PC-9 (cell line): ENCODE results near the gene SBF2. TPM values are rescaled to one million over a fixed set of nuclear protein-coding genes. Genes with fewer than 3 reads are reported as not detected.

Source experiments
- BruUV-seq: library from RNA; stranded (reverse); fragments of 400-500 nt; replicated peaks from 2 replicates; lab custom pipeline; 2021; lab: Mats Ljungman, UMichigan
- CTCF ChIA-PET: fragments of 300-600 bp; sonication (Branson Sonifier 250); formaldehyde crosslinking; loops from one replicate; lab custom pipeline; 2022; ENCODE audit warnings: antibody characterized with exemption; lab: Charles Lee
- POLR2A ChIA-PET: fragments of 300-600 bp; sonication (Branson Sonifier 250); formaldehyde crosslinking; loops from one replicate; lab custom pipeline; 2022; ENCODE audit warnings: antibody characterized with exemption; ENCODE audit not compliant: unreplicated experiment; lab: Charles Lee
- DNase-seq, 2 experiments: peaks; one replicate each; pipeline versions ENCODE4 v3.0.0 to v3.0.0-alpha.2; 2015 to 2022; ENCODE audit warnings: mixed read lengths in 1 of 2
- H2AFZ ChIP-seq: fragments of 200-600 bp; sonication (generic); 2 replicates; pipeline ENCODE4 v1.8.1; 2017; ENCODE audit warnings: antibody characterized with exemption
- H3F3A ChIP-seq: fragments of 200-600 bp; sonication (generic); 2 replicates; pipeline ENCODE4 v1.8.1; 2017; ENCODE audit warnings: antibody characterized with exemption, mild to moderate bottlenecking, low read depth; ENCODE audit not compliant: insufficient read depth
- H3K27ac ChIP-seq: fragments of 200-600 bp; sonication (generic); 2 replicates; pipeline ENCODE4 v1.6.1; 2016; ENCODE audit warnings: mixed run types
- H3K27me3 ChIP-seq: fragments of 200-600 bp; sonication (generic); 2 replicates; pipeline ENCODE4 v1.6.1; 2016; ENCODE audit warnings: low read depth, mixed run types; ENCODE audit not compliant: insufficient read depth
- H3K36me3 ChIP-seq: fragments of 200-600 bp; sonication (generic); 2 replicates; pipeline ENCODE4 v1.6.1; 2016; ENCODE audit warnings: low read depth, mixed run types
- H3K4me1 ChIP-seq: fragments of 200-600 bp; sonication (generic); replicated peaks from 2 replicates; pipeline ENCODE4 v1.6.1; 2016; ENCODE audit warnings: mixed run types; ENCODE audit not compliant: insufficient read depth
- H3K4me2 ChIP-seq: fragments of 200-600 bp; sonication (generic); 2 replicates; pipeline ENCODE4 v1.6.1; 2017; ENCODE audit warnings: mixed run types
- H3K4me3 ChIP-seq: fragments of 200-600 bp; sonication (generic); 2 replicates; pipeline ENCODE4 v1.6.1; 2016; ENCODE audit warnings: mixed run types
- H3K79me2 ChIP-seq: fragments of 200-600 bp; sonication (generic); 2 replicates; pipeline ENCODE4 v1.6.1; 2017; ENCODE audit warnings: low read depth, mixed run types
- H3K9me2 ChIP-seq: fragments of 200-600 bp; sonication (generic); 2 replicates; pipeline ENCODE4 v1.8.1; 2017; ENCODE audit warnings: mild to moderate bottlenecking; ENCODE audit not compliant: insufficient read depth
- H3K9me3 ChIP-seq: fragments of 200-600 bp; sonication (generic); 2 replicates; pipeline ENCODE4 v1.8.1; 2016; ENCODE audit warnings: low read depth; ENCODE audit not compliant: insufficient read depth
- H4K20me1 ChIP-seq: fragments of 200-600 bp; sonication (generic); 2 replicates; pipeline ENCODE4 v1.8.1; 2017; ENCODE audit not compliant: insufficient read depth
- EZH2 ChIP-seq: fragments of 200-600 bp; sonication (generic); IDR thresholded peaks from 2 replicates; pipeline ENCODE4 v1.8.0; 2017; ENCODE audit warnings: antibody characterized with exemption, low read depth
- intact Hi-C: fragments of 100-400 bp; cut with micrococcal nuclease; formaldehyde crosslinking; loops from one replicate; pipeline ENCODE4 v1.10.0; 2022; ENCODE audit not compliant: unreplicated experiment
- total RNA-seq: library from RNA; stranded (reverse); gene quantifications from 2 replicates; pipeline ENCODE4 v1.2.3, GENCODE V29; 2021
- TF ChIP-seq, protein P1 (sequence below): fragments of 200-600 bp; sonication (generic); conservative IDR thresholded peaks from 2 replicates; pipeline ENCODE4 v1.6.1; 2017; ENCODE audit warnings: mixed run types, antibody characterized with exemption, mild to moderate bottlenecking, moderate library complexity

Gene SBF2
- total RNA-seq, 1 experiment from 2014 or later = 18.6 TPM

DNA sequence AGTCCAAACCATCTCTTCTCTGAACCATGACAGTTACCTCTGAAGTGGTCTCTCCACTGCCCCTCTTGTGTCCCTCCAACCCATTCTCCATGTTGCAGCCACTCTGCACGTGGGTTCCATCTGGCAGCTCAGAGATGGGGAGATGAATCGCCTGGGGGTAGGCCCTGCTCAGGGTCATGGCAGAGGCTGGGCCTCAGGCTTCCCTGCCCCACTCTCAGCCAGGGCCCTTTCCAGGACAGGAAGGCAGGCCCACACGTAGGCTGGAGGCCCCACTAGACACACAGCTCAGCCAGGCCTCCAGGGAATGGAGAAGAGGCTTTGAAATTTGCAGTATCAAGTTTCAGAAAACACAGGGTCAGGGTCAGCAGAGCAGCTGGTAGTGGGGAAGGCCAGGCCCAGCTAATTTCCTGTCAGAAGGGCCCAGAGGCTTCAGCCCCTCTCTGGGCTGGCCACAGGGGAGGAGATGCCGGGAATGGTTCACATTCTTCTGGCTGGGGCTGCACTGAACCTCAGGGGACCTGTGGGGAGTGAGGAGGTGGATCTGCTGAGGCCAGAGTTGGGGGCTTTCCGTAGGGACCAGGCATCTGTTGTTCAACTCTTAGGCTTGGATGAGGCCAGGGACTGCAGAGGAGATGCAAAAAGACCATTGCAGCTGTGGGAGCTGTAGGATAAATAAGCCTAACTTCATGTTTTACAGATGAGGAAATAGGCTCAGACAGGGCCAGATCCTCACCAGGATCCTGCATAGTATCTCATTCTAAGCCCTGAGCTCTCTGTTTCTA lies 528.5 kb downstream of the SBF2 start:
- Histone ChIP-seq H3K4me3 (no peak overlapping the region), H3K4me1 (no peaks in the 10 kb centered on the region), H2AFZ (no peak overlapping the region), H3K4me2 (no peak overlapping the region), H4K20me1 (no peaks in the 10 kb centered on the region), H3K9me2 (no peaks in the 10 kb centered on the region), H3K27me3 (no peaks in the 10 kb centered on the region), H3K9me3 (no peaks in the 10 kb centered on the region), H3K27ac (no peak overlapping the region), H3F3A (no peaks in the 10 kb centered on the region), H3K36me3 (no peaks in the 10 kb centered on the region), H3K79me2 (0 out of 2 replicates have a peak, but pooled peaks cover 4% of the 10 kb centered on the region)
- BruUV-seq = no TSS peak
- ChIA-PET CTCF (no interaction called here), POLR2A (no interaction called here)
- DNase-seq = peak in 1 of 2 experiments; percentile 8
- intact Hi-C loops = no loop called here
- TF ChIP-seq, protein P1, sequence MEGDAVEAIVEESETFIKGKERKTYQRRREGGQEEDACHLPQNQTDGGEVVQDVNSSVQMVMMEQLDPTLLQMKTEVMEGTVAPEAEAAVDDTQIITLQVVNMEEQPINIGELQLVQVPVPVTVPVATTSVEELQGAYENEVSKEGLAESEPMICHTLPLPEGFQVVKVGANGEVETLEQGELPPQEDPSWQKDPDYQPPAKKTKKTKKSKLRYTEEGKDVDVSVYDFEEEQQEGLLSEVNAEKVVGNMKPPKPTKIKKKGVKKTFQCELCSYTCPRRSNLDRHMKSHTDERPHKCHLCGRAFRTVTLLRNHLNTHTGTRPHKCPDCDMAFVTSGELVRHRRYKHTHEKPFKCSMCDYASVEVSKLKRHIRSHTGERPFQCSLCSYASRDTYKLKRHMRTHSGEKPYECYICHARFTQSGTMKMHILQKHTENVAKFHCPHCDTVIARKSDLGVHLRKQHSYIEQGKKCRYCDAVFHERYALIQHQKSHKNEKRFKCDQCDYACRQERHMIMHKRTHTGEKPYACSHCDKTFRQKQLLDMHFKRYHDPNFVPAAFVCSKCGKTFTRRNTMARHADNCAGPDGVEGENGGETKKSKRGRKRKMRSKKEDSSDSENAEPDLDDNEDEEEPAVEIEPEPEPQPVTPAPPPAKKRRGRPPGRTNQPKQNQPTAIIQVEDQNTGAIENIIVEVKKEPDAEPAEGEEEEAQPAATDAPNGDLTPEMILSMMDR = no peak
- TF ChIP-seq EZH2 = no peak

DNA sequence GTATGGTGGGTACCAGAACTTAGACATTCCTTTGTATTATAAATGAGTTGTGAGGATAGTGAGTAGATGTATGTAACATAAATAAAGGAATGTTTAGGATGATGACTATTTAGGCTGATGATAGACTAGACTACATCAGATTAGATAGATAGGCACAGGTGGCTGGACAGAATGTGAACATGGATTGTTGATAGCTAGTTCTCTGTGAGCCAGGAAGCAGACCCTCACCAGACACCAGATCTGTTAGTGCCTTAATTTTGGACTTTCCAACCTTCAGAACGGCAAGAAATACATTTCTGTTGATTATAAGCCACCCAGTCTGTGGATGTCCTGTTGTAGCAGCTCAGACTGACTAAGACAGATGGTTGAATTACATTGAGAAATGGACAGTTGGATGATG lies 530.7 kb downstream of the SBF2 start:
- intact Hi-C loops = no loop called here
- 0 out of 2 replicates have a peak, but pooled peaks cover 5% of the 10 kb centered on the region for H3K79me2 ChIP-seq
- CTCF ChIA-PET = no interaction called here

DNA sequence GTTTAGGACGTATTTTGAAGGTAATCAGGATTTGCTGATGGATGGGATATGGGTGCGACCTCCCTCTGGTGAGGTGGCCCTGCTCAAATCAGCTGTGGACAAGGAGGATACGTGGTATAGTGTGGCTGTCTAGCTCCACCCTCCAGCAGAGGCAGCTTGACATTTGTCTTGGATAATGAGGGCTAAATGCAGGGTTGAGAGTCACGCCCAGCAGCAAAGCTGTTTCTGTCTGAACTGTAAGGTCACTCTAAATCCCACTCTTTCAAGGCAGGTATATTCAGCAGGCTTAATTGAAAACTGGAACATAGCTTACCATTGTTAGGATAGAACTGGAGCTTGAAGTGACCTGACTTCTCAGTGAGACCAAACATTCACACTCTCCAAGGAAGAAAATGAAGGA lies 531.5 kb downstream of the SBF2 start:
- ChIA-PET CTCF (no interaction called here), POLR2A (no interaction called here)
- Histone ChIP-seq H3K36me3 (no peaks in the 10 kb centered on the region), H2AFZ (no peak overlapping the region), H3K27ac (no peak overlapping the region), H3F3A (peaks cover 10% of the 10 kb centered on the region; the same call in 1 of the 2 replicates), H3K9me3 (no peaks in the 10 kb centered on the region), H3K9me2 (no peaks in the 10 kb centered on the region), H4K20me1 (no peaks in the 10 kb centered on the region), H3K79me2 (0 out of 2 replicates have a peak, but pooled peaks cover 5% of the 10 kb centered on the region), H3K4me1 (peaks cover 19% of the 10 kb centered on the region), H3K4me2 (no peak overlapping the region), H3K27me3 (no peaks in the 10 kb centered on the region), H3K4me3 (no peak overlapping the region)
- no TSS peak for BruUV-seq
- TF ChIP-seq EZH2 = no peak
- TF ChIP-seq, protein P1 = no peak
- intact Hi-C loops = no loop called here
- DNase-seq = no peak

More for the DNA sequence above, 530.7 kb downstream of the SBF2 start:
- no peak overlapping the region for H3K4me2 ChIP-seq
- H3K36me3 ChIP-seq = no peaks in the 10 kb centered on the region
- H3K27ac ChIP-seq = no peak overlapping the region
- DNase-seq = no peak
- no peak overlapping the region for H3K4me3 ChIP-seq
- H3K9me2 ChIP-seq = no peaks in the 10 kb centered on the region
- no peak for TF ChIP-seq EZH2
- TF ChIP-seq, protein P1 = no peak
- H3F3A ChIP-seq = peaks cover 10% of the 10 kb centered on the region; the same call in 1 of the 2 replicates
- no peaks in the 10 kb centered on the region for H3K9me3 ChIP-seq
- BruUV-seq = no TSS peak
- H2AFZ ChIP-seq = no peak overlapping the region
- peaks cover 15% of the 10 kb centered on the region for H3K4me1 ChIP-seq
- H4K20me1 ChIP-seq = no peaks in the 10 kb centered on the region
- POLR2A ChIA-PET = no interaction called here
- no peaks in the 10 kb centered on the region for H3K27me3 ChIP-seq
